GM19239 (cell line): ENCODE results near the gene AOC3.

ENCODE experiments used
- DNase-seq: peaks from one replicate; pipeline ENCODE4 v3.0.0; 2011; ENCODE audit warnings: low spot score; ENCODE audit not compliant: insufficient read length
- FAIRE-seq: peaks from 2 replicates; lab custom pipeline; 2011; peaks lifted over from hg19 to GRCh38; lab: Jason Lieb, UNC

Gene AOC3, protein sequence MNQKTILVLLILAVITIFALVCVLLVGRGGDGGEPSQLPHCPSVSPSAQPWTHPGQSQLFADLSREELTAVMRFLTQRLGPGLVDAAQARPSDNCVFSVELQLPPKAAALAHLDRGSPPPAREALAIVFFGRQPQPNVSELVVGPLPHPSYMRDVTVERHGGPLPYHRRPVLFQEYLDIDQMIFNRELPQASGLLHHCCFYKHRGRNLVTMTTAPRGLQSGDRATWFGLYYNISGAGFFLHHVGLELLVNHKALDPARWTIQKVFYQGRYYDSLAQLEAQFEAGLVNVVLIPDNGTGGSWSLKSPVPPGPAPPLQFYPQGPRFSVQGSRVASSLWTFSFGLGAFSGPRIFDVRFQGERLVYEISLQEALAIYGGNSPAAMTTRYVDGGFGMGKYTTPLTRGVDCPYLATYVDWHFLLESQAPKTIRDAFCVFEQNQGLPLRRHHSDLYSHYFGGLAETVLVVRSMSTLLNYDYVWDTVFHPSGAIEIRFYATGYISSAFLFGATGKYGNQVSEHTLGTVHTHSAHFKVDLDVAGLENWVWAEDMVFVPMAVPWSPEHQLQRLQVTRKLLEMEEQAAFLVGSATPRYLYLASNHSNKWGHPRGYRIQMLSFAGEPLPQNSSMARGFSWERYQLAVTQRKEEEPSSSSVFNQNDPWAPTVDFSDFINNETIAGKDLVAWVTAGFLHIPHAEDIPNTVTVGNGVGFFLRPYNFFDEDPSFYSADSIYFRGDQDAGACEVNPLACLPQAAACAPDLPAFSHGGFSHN

GRCh38 chr17:42850954-42851353 is at the start of gene AOC3:
AOC3 (plus strand) TSS chr17:42851199; CDS start chr17:42851344, 145 bp downstream.
- DNase-seq = no peak
- no peak for FAIRE-seq

- DNase-seq = no peak
- FAIRE-seq = no peak
These were observed 47.7 kb upstream of the AOC3 start for GRCh38 chr17:42803074-42803883.

- no peak for FAIRE-seq
- DNase-seq = no peak
These were observed 46.1 kb upstream of the AOC3 start for GRCh38 chr17:42804918-42805367.

GRCh38 chr17:42806249-42806648 is 44.8 kb upstream of the AOC3 start:
- DNase-seq (no peak), FAIRE-seq (no peak)

GRCh38 chr17:42809250-42809649 is 41.7 kb upstream of the AOC3 start:
- FAIRE-seq (no peak), DNase-seq (no peak)

DNA sequence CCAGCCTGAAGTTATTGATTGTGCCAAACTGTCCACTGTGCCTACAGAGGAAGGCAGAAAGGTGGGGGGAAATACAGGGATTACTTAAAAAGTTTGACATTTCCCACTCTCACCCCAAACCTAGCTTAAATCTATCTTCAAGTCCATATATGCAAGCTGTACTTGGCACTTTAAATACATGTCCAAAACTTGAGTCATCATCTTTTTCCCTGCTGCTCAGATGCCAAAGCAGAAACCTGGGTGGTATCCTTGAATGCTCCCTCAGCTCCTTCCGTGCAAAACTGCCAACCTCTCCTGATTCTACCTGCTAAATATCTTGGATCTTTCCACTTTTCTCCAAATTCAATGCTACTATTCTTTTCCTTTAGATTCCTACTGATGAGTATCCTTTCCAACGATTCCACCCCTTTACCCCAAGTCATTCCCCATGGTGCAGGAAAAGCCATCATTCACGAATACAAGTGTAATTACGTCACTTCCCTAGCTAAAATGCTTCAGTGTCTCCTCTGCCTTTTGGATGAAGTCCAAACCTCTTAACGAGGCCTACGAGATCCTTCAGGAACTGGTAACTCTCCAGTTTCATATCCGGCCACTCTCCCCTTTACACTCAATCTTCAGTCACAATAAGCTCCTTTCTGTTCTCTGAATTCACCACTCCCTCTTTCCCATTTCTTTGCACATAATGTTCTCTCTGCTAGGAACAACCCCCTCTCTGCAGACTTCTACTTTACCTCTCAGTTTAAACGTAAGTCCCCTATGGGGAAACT is 36.2 kb upstream of the AOC3 start:
- FAIRE-seq (no peak), DNase-seq (no peak)

GRCh38 chr17:42817866-42818265 is 33.1 kb upstream of the AOC3 start:
- DNase-seq = no peak
- FAIRE-seq = no peak

DNA sequence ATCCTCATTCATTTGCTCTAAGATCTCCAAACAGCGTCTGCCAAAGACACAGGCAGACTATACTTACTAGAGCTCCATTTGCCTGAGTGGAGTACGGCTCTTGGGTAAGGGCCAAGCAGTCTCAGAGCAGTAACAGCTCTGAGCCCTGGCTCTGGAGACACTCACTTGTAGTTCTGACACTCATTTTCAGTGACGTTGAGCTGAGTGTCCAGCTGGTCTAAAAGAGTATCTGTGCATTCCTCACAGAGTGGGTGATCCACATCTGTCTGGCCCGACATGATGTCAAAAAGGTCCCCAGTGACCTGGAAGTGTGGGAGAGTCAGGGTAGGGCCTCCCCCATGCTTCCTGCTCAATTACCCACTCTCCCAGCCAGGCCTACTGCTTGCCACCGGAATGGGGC is 32.6 kb upstream of the AOC3 start:
- DNase-seq (no peak), FAIRE-seq (no peak)

DNA sequence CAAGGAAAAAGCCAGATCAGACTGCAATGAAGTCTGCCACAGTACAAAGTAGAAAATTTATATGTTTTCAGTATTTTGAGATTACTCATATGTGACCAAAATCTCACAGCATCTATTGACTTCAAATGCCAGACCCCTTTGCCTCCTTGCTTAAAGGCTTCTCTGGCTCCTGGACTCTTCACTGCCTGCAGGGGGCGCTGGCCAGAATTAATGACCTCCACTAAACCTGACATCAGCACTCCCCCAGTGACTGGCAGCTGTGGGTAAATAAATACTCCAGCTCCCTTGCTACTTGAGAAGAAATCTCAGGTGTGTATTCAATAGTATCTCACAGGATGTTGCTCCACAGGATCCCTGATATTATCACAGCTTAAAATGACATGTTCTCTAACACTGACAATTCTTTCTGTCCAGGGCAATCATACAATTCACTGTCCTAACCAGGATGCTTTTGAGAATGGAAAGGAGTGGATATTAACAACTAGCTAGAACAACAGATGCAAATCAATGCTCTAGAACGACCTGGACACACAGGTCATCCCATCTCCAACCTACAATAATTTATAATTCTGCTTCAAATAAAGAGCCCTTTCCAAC is 31.0 kb upstream of the AOC3 start:
- DNase-seq (peak; percentile 39), FAIRE-seq (no peak)

DNA sequence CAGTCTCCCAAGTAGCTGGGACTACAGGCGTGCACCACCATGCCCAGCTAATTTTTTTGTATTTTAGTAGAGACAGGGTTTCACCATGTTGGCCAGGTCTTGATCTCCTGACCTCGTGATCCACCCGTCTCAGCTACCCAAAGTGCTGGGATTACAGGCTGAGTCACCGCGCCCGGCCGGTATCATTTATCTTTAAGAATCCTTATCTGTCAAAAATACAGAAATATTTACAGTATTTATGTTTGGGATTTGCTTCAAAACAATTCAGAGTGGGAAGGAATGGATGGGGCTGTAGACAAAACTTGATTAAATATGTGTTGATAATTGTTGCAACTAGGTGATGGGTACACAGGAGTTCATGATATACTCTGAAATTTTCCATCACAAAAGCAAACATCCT is 29.8 kb upstream of the AOC3 start:
- FAIRE-seq = no peak

DNA sequence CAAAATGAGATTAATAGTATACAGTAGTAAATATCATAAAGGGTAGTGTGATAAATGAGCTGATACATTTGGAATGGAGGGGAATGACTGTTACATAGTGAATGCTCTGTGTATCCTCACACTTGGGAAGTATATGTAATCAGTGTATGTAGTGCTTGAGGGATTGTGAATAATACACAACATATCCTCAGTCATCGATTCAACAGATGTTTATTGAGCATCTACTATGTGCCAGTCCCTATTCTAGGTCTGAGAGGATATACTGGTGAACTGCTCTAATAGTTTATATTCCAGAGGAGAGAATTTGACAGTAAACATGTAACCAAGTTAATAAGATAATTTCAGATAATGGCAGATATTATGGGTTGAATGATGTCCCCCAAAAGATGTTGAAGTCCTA is 23.5 kb upstream of the AOC3 start:
- no peak for FAIRE-seq

More for the DNA sequence above, 29.8 kb upstream of the AOC3 start:
- no peak for DNase-seq

DNA sequence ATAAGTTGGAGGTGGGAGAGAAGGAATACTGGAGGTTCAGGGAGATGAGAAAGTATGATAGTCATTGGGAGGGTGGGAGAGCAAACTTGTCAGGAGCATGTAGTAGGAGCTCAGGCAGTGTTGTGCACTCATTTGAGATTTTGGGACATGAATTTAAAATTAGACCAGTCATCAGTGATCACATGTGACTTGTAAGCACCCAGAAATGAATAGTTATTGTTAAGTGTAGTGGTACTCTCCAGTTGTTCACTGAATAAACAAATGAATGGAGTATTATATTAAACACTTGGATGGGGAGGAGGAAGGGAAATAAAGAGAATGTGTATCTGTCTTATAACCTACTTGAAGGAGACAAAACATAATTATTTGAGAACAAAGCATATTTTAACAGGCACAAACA is 20.0 kb upstream of the AOC3 start:
- DNase-seq (no peak), FAIRE-seq (no peak)

More for the DNA sequence above, 23.5 kb upstream of the AOC3 start:
- no peak for DNase-seq

DNA sequence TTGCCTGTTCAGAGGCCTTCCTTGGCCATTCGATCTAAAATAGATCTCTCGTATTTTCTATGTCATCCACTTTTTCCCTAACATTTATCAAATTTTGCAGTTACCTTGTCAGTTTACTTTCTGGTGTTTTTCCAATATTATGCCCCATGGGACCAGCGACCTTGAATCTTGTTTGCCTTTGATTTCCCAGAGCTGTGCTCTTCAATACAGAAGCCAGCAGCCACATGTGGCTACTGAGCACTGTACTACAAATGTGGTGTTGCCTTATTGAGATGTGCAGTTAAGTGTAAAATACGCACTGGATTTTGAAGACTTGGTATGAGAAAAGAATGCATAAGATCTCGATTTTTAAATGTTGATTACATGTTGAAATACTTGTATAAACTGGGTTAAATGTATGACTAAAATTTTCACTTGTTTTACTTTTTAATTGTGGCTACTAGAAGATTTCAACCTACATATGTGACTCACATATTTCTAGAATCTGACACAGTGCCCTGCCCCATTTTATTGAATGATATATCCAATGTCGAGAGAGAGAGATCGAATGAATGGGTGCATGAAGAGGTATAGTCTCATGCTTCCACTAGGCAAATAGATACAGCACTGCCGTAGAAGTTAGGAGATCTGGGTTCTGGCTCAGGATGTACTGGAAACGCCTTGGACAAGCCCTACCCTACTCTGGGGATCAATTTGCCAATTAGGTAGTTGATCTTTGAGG is 18.6 kb upstream of the AOC3 start:
- DNase-seq (no peak), FAIRE-seq (no peak)

- peak; percentile 91 for DNase-seq
- FAIRE-seq = peak; percentile 89
These were observed 17.8 kb upstream of the AOC3 start, which contains the start of gene PSME3 for GRCh38 chr17:42832934-42833766. PSME3 (plus strand) TSS chr17:42833397; CDS start chr17:42833632, 235 bp downstream.

DNA sequence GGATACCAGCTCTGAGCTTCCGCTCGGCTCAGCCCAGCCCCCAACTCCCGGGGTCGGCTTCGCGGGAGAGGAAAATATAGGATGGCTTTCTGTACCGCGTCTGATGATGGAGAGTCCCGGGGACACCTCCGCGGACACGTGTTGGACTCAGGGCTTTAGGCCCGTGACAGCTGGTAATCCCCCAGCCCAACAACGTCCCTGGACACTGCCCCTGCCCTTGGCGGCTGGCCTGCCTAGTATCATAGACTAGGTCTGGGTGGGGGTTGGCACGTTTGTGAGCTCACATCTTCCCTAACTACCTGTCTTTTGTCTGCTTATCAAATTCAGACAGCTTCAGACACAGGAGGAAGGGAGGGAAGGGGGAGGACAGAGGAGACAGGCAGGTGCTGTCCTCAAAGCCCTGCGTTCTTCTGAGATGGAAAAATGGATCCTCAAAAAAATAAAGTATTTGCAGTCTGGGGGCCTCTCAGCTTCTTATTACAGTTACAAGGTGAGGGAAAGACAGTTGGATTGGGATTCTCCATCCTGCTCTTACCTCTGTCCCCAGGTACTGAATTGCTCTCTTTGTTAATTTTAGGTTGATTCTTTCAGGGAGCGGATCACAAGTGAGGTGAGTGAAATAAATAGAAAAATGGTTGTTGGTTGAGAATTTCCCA is 17.1 kb upstream of the AOC3 start:
- no peak for FAIRE-seq
- DNase-seq = no peak

DNA sequence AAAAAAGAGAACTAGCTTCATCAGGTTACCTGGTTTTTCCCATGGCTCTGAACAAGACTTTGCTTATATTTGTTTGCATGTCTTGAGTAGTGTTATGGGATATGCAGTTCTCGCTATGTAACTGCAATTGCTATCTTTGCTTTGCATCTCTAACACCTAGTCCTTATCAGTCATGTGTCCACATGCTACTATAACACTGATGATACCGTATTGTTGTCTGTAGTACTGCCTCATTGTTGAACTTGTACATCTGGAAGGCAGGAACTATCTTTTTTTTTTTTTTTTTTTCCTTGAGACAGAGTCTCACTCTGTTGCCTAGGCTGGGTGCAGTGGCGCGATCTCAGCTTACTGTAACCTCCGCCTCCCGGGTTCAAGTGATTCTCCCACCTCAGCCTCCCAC is 15.3 kb upstream of the AOC3 start:
- DNase-seq (no peak), FAIRE-seq (no peak)

DNA sequence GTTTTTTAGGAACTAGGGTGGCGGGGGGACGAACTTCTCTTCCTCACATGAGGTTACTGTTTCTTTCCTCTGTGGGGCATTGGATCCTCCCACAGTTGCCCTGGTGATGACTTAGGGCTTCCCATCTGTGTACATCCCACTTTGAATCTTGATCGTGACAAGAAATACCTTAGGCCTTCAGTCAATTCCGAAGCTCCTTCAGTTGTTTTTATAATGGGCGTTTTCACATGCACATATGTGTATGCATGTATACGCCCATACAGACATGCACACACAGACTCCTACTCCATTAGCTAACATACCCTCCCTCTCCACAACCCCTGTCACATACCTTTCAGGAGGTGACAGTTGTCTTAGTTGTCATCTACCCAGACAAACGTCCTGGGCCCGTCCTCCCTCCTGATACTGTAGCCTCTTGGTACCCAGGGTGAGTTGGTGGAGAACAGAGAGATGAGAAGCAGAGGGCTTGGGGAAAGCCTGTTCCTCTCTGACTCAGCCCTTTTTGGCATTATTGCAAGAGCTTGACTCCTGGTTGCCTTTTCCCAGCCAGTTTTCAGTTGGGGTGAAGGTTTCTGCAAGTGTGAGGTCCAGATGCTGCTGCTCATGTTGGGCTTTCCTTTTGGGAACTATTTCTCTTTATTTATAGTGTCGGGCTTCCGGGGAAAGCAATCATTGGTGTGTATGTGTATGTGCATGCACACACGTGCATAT is 8.9 kb upstream of the AOC3 start:
- DNase-seq (no peak), FAIRE-seq (no peak)
